Stimulated activated CD4-positive, alpha-beta T cell treated with anti-CD3 and anti-CD28 coated beads, Interleukin-1b, Interleukin-23, amount 100 ng/mL, for 24 hours (primary cell): ENCODE measurements around the gene ZFYVE28.

Experiments
- DNase-seq, 4 experiments: peaks; one replicate each; pipeline ENCODE4 v3.0.0-alpha.2; 2020; ENCODE audit warnings: low read depth in 4 of 4, low spot score in 1 of 4

The ZFYVE28 gene

DNA sequence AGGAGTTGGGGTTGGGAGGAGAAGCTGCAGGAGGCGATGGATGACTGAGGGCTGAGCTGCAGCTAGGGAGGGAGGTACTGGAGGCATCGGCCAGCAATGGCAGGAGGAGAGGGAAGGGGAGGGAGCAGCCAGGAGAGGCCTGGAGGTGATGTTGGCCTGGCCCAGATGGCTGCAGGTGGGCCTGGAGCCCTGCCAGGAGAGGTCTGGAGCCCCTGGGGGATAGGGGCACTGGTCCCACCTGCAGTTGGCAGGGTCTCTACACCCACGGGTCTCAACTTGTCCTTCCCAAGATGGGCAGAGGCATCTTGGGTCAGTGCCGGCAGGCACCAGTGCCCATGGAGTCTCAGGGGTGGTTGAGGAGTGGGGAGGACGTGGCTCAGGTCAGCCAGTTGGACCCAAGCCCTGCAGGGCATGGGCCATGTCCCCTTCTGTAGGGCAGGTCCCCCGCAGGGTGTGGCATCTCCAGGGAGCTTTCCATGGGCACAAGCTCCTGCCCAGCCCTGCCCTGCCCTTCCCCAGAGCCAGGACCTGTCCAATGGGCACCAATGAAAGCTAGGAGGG is 153.9 kb downstream of the ZFYVE28 start:
- DNase-seq: no peak

DNA sequence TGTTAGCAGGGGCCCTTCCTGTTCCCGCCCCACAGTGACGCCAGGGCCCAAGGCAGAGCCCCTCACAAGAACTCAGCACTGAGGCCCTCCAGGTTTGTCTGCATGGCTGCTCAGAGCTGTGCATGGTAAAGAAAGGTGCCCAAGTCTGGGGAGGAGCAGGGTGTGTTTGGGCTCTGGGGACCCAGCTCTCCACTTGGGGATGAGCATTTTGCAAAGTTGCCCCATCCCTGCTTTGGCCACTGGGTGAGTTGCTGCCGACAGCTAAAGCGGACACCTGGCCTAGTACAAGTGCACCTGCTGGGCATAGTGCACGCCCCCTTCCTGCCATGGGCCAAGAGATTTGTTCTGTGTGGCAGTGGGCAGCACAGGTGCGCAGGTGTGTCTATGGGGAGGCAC is 154.5 kb downstream of the ZFYVE28 start:
- no peak for DNase-seq

DNA sequence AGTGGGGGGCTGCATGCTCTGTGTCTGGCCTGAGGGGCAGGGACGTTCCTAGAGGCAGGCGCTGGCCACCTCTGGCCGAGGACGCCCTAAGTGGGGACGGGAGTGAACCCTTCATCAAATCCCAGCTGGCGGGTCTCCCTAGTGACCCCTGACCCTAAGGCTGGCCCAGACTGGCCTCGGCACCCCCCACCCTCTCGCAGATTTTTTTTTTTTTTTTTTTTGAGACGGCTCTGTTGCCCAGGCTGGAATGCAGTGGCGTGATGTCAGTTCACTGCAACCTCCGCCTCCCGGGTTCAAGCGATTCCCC is 155.5 kb downstream of the ZFYVE28 start:
- DNase-seq: no peak

DNA sequence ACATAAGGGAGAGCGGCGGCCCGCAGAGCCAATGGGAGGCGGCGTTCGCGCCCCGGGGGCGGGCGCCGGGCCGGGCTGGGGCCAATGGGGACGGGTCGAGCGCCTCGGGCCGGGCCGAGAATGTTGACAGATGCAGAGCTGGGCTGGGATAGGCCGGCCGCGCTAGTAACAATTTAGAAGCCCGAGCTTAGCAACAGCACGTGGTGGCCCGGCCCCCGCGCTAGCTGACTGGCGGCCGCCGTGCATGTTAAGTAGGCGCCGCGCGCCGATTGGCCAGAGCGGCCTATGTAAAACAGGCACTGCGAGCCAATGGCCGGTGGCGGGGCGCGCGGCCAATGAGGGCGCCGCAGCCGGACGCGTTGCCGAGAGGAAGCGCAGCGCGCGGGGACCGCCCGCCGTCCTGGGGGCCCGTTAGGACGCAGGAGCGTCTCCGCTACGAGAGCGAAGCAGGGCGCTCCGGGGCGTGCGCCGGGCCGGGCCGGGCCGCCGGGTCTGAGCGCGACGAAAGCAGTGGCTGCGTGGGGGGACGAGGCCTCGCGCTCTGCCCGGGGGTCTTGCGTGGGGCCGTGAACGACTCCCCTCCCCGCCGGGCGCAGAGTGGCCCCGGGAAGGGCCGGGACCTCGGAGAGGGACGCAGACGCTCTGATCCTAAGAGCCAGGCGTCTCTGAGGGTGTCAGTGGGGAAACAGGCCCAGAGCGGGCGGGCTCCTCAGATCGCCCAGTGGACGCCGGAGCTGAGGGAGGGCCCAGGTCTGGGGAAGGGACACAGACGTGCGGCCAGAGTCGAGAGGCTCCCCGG is 156.1 kb downstream of the ZFYVE28 start:
- peak; percentile 91 to 97 (median 93) for DNase-seq

DNA sequence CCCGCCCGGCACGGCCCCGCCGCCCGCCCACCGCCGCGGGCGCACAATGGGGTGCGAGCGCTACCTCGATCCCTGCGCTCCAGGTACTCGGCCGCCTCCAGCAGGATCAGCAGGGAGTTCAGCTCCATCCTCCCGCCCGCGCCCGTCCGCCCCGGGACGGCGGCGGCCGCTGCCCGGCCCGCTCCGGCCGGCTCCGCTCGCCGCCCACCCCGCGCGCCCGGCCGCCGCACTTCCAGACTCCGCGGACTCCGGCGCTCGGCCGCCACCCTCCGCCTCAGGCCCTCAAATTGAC is 156.6 kb downstream of the ZFYVE28 start, which contains the start of gene MXD4:
TSS of gene MXD4 (minus strand) at position 257 of the 292 bp plus-strand sequence. CDS start at position 128, 129 bp downstream.
- peak in 1 of 4 experiments; percentile 3 for DNase-seq

DNA sequence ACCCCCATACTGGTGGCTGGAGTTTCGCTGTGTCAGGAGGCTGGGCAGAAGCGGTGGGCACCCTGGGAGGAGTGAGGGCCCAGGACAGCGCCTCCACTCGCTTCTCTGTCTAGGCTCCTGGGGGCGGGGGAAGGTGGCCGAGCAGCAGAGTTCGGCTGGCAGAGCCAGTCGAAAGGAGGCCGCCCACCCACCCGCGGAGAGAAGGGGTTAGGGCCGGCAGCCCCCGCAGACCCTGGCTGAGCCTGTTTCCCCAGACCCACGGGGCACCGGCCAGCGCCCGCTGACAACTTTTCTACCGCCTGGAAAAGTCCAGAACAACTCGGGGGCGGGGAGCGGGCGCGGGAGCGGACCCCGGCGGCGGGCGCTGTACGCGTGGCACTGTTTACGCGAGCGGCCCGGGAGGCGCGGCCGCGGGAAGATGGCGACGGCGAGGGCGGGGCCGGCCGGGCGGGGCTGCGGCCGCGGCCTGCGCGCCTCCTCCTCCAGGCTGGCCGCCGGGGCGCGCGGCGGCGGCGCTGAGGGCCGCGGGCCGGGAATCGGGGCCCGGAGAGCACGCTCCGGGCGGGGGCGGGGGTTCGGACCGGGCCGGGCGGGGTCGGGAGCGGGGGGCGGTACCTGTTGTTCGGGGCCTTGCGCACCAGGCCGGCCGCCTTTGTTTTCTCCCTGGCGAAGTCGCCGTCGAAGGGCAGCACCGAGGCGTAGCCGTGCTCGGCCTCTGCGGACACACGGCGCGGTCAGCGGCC is 157.2 kb downstream of the ZFYVE28 start:
- DNase-seq: peak in 3 of 4 experiments; percentile 19 to 30 (median 21)

DNA sequence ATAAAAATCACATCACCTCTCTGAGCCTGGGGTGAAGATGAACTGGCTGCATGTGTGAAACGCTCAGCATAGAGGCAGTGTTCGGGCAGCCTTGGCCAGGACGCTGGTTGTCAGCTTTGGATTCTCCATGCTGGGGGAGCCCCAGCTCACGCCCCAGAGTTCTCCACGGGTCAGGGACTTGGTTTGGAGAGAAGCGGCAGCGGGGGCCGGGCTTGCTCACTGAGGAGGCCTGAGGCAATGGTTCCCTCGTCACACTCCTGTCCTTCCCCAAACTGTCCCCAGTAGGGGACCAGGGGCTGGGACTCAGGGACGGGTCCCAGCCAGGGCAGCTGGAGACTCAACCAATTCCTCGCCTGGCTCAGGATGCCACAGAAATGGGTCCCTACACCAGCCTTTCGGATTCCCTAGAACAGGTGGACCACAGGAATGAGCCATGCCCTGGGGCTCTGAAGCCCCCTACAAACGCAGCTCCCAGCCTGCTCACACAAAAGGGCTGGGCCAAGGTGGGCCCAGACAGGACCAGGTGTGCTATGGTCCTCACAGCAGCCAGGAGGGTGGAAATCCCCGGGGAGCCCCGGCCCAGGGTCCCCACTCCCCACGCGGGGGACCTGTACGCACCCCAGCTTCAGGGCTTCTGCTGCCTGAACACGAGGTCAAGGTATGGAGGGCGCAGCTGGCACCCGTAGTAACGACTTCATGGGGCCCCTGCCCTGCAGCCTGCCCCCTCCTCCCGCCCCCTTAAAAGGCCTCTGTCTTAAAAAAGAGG is 157.9 kb downstream of the ZFYVE28 start:
- no peak for DNase-seq

DNA sequence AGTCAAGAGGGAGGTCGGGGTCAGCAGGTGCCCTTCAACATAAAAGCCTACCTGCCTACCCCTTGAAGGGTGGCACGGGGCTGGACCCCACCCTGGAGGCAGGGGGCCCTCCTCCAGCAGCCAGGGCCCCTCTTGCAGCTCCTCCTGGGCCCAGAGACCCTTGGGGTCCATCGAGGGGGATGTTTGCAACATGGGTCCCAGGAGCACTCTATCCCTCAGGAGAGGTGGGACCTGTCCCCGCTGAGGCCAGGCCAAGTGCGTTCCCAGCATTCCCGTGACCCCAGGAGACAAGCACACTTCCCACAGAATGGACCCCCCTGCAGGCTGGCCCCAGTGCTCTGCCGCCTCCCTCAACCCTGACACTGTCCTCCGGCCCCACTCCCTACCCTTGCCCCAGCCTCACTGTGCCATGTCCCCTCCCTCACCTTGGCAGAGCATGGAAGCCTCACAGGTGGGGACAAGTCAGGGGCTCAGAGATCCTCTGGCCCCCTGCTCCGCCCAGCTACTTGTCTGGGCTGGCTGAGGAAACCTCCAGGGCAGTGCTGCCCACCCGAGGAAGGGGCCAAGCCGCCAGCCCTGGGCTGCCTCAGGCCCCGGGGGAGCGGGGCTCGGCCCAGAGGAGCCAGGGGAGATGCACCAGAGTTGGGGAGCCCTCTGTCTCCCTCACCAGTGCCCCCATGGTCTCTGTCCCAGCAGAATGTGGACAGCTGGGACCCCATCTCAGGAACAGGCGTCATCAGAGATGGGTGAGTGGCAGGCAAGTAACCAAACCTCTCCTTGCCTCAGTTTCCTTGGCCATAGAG is 158.7 kb downstream of the ZFYVE28 start:
- DNase-seq: no peak

DNA sequence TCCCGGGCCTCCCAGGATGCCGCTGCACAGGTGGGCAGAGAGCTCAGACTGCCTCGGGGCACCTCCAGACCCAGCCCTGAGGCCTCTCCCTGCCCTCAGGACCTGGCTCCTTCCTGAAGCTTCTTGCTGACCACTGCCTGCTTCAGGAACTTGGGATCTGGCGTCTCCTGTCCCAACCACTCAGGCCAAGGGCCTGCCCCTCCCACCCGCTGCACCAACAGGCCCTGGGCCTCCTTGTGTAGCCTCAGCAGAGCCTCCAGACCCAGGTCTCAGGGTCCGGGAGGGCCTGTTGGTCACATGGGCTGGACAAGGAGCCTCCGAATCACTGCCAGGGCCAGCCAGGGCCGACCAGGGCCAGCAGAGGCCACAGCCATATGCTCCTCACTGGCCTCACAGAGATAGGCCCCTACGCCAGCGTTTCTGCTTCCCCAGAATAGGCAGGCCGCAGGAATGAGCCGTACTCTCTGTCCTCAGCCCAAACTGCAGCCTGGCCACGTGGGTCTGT is 159.4 kb downstream of the ZFYVE28 start:
- no peak for DNase-seq

DNA sequence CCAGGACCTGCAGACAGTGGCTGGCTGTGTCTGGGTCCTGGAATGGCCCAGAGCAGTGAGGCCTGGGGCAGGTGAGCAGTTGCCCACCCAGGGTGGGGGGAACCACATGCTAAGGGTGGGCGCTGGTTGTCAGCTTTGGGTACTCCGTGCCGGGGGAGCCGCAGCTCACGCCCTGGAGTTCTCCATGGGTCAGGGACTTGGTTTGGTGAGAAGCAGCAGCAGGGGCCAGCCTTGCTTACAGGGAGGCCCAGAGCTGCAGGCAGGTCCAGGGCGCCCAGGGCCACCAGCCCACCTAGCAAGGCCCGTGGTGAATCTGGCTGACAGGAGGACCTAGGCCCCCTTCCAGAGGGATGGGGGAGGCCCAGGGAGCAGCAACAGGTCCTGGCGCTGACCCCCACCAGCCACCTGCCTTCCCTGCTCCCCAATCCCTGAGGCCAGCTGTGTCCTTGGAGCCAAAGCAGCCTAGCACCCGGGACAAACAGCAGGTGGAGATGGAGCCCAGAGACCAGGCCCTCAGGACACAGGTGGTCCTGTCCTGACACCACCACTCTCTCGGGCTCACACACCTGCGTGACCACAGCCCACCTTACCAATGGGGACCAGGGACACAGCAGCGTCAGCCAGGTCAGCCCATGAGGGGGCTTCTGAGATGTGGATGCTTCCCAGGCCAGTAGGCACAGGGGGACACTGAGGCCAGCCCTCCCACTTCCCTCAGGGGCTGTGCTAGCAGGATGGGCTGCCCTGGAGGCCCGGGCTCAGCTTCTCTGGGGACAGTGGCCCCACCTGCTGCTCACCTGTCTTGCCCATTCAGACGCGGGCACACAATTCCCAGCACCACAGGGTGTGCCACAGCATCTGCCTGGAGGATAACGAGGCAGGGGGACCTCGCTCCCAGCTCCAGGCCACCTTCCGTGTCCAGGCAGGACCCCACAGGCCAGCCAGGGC is 160.1 kb downstream of the ZFYVE28 start:
- no peak for DNase-seq

DNA sequence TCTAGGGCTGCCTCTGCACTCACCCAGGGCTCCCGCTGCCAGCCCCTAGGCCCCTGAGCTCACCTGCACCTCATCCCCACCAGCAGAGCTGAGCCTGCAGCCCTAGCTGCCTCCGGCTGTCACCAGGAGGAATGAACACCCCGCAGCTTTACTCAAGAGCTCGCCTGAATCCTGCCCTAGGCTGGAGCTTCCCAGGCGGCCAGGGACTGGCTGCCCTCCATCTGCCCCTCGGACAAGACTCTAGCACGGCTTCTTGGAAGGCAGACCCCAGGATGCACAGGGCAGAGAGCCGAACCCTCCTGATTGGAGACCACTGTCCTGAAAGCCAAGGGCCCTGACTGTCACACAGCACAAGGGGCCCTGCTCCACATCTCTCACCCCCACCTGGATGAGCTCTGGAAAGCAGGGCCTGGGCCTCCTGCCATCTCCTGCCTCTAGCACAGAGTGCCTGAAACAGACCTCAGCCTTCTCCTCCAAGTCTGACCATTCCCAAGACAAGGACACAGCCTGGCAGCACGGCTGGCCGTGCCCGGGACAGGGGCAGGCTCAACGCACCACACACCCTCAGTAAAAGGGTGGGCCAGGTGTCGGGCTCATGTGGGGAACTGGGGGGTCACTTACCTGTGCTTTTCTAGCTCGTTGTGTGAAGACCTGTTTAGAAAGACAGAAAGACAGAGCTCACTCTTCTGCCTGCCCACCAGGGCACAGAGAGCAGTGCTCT is 160.9 kb downstream of the ZFYVE28 start:
- no peak for DNase-seq

DNA sequence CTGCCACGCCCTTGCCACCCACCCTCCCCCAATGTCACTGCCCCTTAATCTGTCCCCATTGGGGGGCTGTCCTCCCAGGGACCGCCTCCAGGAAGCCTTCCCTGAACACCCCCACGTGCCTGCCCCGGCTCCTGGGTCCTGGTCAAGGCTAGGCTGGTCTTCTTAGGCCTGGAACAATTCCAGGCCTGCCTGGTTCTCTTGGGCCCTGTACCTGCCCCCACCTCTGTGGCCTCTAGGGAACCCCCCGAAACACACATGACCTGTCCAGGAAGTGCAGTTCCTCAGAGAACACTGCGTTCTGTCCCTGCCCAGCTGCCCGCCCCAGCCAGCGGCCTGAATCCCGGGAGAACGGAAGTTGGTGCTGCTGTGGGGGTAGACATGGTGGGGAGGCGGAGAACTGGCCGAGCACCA is 161.7 kb downstream of the ZFYVE28 start:
- no peak for DNase-seq

DNA sequence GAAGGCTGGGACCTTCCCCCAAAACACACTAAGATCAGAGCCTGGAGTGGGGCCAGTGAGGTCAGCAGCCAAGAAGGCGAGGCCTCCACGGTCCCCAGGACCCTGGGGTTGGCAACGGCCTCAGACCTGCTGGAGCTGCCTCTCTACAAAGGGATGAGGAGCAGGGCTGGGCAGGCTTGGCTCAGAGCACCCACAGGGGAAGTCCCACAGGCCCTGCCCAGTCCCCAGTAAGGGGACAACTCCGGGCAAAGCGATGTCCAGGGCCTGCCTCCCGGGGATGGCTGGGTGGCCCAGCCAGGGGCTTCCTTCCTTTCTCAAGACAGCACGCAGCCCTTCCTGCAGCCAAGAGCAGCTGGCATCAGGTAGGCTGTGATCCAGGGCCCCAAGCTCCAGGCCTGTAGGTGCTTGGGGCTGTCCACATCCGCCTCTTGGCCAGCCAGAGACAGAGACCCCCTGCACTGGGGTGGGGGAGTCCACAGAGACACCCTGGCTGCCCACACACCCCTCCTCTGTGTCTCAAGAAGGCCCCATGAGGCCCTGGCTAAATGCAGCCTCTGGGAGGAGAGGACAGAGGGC is 162.2 kb downstream of the ZFYVE28 start:
- DNase-seq: no peak

DNA sequence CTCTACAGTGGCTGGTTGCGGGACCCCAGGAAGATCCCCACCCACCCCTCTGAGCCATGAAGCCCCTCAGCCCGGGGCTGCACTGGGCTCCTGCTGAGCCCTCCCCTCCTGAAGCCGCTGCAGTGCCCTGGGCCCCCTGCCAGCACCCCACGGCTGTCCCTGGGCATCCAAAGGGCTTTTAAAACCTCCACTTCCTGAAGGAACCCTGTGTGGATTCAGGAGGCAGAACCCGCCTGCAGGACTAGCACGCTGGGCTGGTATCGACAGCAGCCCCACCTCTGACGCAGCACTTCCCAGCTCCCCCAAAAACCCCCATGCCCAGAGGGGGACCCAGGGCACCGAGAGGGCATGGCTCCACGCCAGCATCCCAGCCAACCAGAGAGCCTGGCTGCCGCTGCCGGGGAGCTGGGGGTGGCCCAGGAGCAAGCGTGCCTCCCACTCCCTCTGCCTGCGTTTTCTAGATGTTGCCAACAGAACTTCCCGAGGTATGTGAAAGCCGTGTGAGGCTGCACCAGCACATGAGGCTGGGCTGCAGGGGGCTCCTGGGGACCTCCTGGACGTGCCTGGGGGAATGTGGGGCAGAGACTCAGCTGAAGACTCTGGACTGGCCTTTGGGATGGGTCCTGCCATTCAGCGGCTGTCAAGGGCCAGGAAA is 162.8 kb downstream of the ZFYVE28 start:
- DNase-seq: no peak

DNA sequence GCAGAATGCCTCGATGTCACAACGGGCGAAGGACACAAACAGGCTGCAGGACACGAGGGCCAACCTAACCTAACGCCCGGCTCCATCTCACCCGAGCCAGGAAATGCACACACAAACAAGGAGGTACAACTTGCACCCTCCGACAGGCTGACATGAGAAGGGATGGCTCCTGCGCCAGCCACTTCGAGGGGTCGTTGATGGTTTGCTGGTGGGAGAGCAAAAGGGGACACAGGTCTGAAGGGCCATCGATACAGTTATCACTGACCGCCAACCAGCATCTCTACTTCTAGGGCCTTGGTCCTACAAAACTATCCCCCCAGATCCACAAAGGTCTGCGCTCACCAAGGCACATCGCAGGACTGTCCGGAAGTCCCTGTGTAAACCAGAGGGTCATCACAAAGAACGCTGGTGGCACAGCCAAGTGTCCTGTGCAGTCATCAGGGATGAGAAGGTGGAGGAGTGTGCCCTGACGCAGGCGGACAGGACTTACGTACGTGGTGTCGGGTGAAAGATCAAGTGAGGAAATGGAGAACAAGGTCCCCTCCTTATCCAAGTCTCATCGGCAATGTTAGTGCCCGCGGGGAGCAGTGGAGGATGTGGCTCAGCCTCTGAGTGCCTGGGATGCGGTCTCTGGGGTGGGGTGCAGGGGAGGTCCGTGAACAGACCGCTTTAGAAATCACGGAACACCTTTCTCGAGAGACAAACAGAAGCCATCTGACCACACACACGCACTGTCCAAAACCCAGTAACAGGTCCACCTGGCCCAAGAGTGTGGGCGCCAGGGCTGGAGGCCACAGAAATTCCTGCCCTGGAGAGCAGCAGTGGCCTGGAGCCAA is 163.6 kb downstream of the ZFYVE28 start:
- DNase-seq: no peak

DNA sequence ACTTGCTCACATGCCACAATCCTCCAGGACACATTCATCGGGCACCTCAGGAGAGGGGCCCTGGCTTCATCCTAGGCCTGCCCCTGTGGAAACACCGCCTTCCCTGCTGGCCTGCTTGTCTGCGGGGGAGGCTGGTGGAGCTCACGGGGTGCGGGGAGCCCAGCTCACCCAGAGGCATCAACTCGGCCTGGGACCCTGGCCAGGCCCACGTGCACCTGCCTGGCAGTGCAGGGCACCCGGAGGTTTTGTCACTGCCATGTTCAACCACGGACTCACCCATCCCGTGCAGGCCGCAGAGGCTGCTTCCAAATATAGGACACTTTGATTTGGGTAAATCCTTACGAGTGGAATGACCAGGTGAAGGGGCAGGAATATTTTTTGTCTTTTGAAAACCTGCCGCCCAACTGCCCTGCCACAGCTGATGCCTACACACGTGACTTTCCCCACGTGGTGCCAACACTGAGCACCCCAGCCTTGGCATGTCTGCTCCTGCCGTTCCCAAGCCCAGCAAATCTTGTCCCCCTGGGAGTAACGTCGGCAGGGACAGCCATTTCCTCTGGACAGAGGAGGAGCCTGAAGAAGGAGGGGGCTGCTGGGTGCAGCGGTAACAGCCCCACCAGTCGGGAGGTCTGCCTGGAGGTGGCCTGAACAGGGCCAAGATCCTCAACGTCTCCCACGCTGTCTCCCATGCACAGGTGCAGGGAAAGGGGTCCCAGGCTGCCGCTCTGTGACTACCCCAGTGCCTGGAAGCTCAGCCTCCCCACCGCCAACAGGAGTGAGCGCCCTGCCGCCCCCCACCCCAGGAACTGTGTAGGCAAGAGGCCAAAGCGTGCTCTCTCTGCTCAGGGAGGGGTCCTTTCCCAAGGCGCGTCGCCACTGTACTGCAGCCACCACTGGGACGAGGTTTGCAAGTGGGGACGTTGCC is 165.0 kb downstream of the ZFYVE28 start:
- no peak for DNase-seq
